Vagina (tissue), 2 donors: ENCODE results near the gene SLC9A9.
"Not testable (repeated sequence)": the region's sequence is repeated elsewhere in the genome, so short reads cannot be mapped to it uniquely, and the experiment has no call there.

ENCODE experiments used
- POLR2A ChIP-seq, 2 donors: fragments of 450-650 bp; IDR thresholded peaks; one replicate each; pipeline ENCODE4 v1.6.1; 2017; ENCODE audit warnings: antibody characterized with exemption in 2 of 2, mild to moderate bottlenecking in 2 of 2, moderate library complexity in 2 of 2
- TF ChIP-seq, protein P1 (sequence below), 3 experiments: fragments of 450-650 bp in 2 of 3; fragments of 200-600 bp in 1 of 3; sonication (generic) in 1 of 3; IDR thresholded peaks; one replicate each; pipeline ENCODE4 v1.5.1; 2017 to 2019; ENCODE audit warnings: antibody characterized with exemption in 3 of 3, mild to moderate bottlenecking in 2 of 3, moderate library complexity in 2 of 3

DNA sequence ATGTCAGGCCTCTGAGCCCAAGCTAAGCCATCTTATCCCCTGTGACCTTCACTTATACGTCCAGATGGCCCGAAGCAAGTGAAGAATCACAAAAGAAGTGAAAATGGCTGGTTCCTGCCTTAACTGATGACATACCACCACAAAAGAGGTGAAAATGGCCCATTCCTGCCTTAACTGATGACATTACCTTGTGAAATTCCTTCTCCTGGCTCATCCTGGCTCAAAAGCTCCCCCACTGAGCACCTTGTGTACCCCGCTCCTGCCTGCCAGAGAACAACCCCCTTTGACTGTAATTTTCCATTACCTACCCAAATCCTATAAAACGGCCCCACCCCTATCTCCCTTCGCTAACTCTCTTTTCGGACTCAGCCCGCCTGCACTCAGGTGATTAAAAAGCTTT is 42.8 kb downstream of the SLC9A9 start:
- TF ChIP-seq, protein P1, sequence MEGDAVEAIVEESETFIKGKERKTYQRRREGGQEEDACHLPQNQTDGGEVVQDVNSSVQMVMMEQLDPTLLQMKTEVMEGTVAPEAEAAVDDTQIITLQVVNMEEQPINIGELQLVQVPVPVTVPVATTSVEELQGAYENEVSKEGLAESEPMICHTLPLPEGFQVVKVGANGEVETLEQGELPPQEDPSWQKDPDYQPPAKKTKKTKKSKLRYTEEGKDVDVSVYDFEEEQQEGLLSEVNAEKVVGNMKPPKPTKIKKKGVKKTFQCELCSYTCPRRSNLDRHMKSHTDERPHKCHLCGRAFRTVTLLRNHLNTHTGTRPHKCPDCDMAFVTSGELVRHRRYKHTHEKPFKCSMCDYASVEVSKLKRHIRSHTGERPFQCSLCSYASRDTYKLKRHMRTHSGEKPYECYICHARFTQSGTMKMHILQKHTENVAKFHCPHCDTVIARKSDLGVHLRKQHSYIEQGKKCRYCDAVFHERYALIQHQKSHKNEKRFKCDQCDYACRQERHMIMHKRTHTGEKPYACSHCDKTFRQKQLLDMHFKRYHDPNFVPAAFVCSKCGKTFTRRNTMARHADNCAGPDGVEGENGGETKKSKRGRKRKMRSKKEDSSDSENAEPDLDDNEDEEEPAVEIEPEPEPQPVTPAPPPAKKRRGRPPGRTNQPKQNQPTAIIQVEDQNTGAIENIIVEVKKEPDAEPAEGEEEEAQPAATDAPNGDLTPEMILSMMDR (IDR thresholded peaks at IDR 0.05) = not testable (repeated sequence)
- TF ChIP-seq POLR2A (IDR thresholded peaks at IDR 0.05) = not testable (repeated sequence)
